ENCODE data around the gene THRSP. TPM values are rescaled to one million over a fixed set of nuclear protein-coding genes. Genes with fewer than 3 reads are reported as not detected.
A peak's percentile ranks its signal among the peaks of the same experiment; 100 is the strongest.
"Not testable (repeated sequence)": the region's sequence is repeated elsewhere in the genome, so short reads cannot be mapped to it uniquely, and the experiment has no call there.

The THRSP gene
- total RNA-seq, 1 experiment from 2014 or later = not detected

DNA sequence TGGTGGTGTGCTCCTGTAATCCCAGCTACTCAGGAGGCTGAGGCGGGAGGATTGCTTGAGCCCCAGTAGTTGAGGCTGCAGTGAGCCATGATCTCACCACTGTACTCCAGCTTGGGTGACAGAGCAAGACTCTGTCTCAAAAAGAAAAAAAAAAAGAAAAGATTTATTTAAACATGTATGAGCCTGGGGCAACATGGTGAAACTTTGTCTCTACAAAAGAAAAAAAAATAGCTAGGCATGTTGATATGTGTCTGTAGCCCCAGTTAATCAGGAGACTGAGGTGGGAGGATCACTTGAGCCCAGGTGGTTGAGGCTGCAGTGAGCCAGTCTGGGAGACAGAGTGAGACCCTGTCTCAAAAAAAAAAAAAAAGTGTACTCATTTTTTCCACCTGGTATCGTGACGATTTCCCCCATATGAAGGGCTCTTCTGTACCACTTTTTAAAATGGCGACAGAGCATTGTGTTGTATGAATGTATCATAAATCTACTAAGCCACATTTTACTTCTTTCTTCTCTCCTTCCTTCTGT, 24.2 kb upstream of the THRSP start:
- CTCF ChIA-PET = interaction anchor here (0.7 to 1.8 kb wide), 5 partner anchors 8 to 884 kb away, joined by 3 to 4 read pairs (median 3); partner anchors contain the start of gene INTS4
- TF ChIP-seq, protein P1, sequence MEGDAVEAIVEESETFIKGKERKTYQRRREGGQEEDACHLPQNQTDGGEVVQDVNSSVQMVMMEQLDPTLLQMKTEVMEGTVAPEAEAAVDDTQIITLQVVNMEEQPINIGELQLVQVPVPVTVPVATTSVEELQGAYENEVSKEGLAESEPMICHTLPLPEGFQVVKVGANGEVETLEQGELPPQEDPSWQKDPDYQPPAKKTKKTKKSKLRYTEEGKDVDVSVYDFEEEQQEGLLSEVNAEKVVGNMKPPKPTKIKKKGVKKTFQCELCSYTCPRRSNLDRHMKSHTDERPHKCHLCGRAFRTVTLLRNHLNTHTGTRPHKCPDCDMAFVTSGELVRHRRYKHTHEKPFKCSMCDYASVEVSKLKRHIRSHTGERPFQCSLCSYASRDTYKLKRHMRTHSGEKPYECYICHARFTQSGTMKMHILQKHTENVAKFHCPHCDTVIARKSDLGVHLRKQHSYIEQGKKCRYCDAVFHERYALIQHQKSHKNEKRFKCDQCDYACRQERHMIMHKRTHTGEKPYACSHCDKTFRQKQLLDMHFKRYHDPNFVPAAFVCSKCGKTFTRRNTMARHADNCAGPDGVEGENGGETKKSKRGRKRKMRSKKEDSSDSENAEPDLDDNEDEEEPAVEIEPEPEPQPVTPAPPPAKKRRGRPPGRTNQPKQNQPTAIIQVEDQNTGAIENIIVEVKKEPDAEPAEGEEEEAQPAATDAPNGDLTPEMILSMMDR (IDR thresholded peaks at IDR 0.05; ENCODE audit: unreplicated experiment) = no peak
- no TSS peak for BruUV-seq (replicated peaks)
- peak; percentile 38 for DNase-seq (ENCODE audit: unreplicated experiment)
- no peak overlapping the region for H3K4me3 Mint-ChIP-seq (ENCODE audit: unreplicated experiment)
- no peaks in the 10 kb centered on the region for H3K9me3 Mint-ChIP-seq (ENCODE audit: unreplicated experiment)
- no peaks in the 10 kb centered on the region for H3K27me3 Mint-ChIP-seq (ENCODE audit: insufficient read depth, unreplicated experiment)
- intact Hi-C loops (cut with micrococcal nuclease) = no loop called here
- no peaks in the 10 kb centered on the region for H3K36me3 Mint-ChIP-seq (ENCODE audit: insufficient read depth, unreplicated experiment)
- peak overlapping the region; percentile 99 for H3K27ac Mint-ChIP-seq (ENCODE audit: low read depth, unreplicated experiment)
- peaks cover 21% of the 10 kb centered on the region for H3K4me1 Mint-ChIP-seq (ENCODE audit: insufficient read depth, unreplicated experiment)
- POLR2A ChIA-PET = interaction anchor here (0.9 to 2.0 kb wide), 4 partner anchors 19 to 402 kb away, joined by 3 to 8 read pairs (median 4); partner anchors contain the start of genes INTS4 and NDUFC2

DNA sequence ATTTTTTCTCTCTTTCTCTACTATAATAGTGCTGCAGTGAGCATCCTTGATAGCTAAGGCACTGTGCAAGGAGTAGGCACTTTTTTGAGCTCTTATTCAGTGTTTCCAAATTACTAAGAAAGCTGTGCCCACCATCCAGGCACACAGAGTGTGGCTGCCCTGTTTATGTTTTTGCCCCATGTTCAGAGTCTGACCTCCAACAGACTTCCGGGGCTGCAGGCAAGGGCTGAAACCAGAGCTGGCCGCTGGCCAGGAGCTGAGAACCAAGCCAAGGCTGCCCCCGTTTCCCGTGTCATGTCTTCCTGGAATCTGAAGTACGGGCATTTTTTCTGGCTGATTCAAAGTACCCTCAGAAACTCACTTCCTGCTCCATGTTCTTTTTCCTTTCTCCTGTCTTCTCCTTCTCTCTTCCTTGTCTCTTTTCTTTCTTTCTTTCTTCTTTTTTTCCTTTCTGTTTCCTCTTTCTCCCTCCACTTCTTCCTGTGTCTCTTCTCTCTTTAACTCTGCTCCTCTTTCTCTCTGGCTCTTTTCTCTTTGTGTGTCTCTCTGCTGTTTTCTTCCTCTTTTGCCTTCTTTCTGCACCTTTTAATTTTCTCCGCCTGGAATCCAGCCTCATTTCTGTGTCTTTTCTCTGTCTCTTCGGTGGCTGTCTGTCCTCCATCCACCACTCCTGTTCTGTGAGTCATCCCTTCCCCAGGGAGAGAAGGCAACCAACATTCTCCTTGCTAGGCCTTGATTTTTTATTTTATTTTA, 23.6 kb upstream of the THRSP start:
- H3K36me3 Mint-ChIP-seq (ENCODE audit: insufficient read depth, unreplicated experiment) = no peaks in the 10 kb centered on the region
- ChIA-PET POLR2A (interaction anchor here (0.7 to 2.0 kb wide), 8 partner anchors 8 to 403 kb away, joined by 3 to 8 read pairs (median 4); partner anchors contain the start of genes INTS4 and NDUFC2), CTCF (interaction anchor here (0.7 to 1.8 kb wide), 4 partner anchors 8 to 45 kb away, joined by 3 to 4 read pairs (median 4); partner anchors contain the start of gene INTS4)
- peak overlapping the region; percentile 68 for H3K4me3 Mint-ChIP-seq (ENCODE audit: unreplicated experiment)
- intact Hi-C loops (cut with micrococcal nuclease) = no loop called here
- TSS peak; percentile 71 for BruUV-seq (replicated peaks)
- peak overlapping the region; percentile 99 for H3K27ac Mint-ChIP-seq (ENCODE audit: low read depth, unreplicated experiment)
- peak; percentile 92 for DNase-seq (ENCODE audit: unreplicated experiment)
- H3K9me3 Mint-ChIP-seq (ENCODE audit: unreplicated experiment) = no peaks in the 10 kb centered on the region
- TF ChIP-seq, protein P1 (IDR thresholded peaks at IDR 0.05; ENCODE audit: unreplicated experiment) = no peak
- H3K27me3 Mint-ChIP-seq (ENCODE audit: insufficient read depth, unreplicated experiment) = no peaks in the 10 kb centered on the region
- H3K4me1 Mint-ChIP-seq (ENCODE audit: insufficient read depth, unreplicated experiment) = peaks cover 18% of the 10 kb centered on the region

DNA sequence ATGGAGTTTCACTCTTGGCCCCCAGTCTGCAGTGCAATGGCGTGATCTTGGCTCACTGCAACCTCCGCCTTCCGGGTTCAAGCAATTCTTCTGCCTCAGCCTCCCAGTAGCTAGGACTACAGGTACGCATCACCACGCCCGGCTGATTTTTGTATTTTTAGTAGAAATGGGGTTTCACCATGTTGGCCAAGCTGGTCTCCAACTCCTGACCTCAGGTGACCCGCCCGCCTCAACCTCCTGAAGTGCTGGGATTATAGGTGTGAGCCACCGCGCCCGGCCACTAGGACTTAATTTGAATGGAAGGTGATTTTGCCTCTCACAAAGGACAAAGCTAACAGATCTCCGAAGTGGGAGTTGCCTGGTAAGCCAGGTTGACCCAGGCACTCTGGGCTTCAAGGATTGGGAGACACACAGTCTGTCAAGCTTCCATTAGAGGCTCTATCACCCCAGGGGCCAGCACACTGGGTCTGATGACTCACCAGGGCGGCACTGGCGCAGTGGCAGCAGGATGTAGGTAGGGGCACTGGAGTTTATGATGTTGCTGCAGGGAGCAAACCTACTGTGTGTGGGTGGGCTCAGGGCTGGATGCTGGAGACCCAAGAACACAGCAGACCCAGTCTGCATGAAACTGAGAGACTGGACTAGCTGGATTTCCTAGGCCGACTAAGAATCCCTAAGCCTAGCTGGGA, 22.8 kb upstream of the THRSP start:
- BruUV-seq (replicated peaks) = no TSS peak
- POLR2A ChIA-PET = interaction anchor here (0.6 to 2.0 kb wide), 8 partner anchors 9 to 226 kb away, joined by 3 to 8 read pairs (median 3); partner anchors contain the start of gene INTS4
- DNase-seq (ENCODE audit: unreplicated experiment) = peak; percentile 43
- peak overlapping the region; percentile 68 for H3K4me3 Mint-ChIP-seq (ENCODE audit: unreplicated experiment)
- TF ChIP-seq, protein P1 (IDR thresholded peaks at IDR 0.05; ENCODE audit: unreplicated experiment) = peak; percentile 9
- H3K27ac Mint-ChIP-seq (ENCODE audit: low read depth, unreplicated experiment) = peak overlapping the region; percentile 99
- no peaks in the 10 kb centered on the region for H3K9me3 Mint-ChIP-seq (ENCODE audit: unreplicated experiment)
- no peaks in the 10 kb centered on the region for H3K36me3 Mint-ChIP-seq (ENCODE audit: insufficient read depth, unreplicated experiment)
- intact Hi-C loops (cut with micrococcal nuclease) = no loop called here
- H3K27me3 Mint-ChIP-seq (ENCODE audit: insufficient read depth, unreplicated experiment) = no peaks in the 10 kb centered on the region
- CTCF ChIA-PET = interaction anchor here (0.9 to 1.8 kb wide), 4 partner anchors 20 to 46 kb away, joined by 4 to 6 read pairs (median 4); partner anchors contain the start of gene INTS4
- H3K4me1 Mint-ChIP-seq (ENCODE audit: insufficient read depth, unreplicated experiment) = peaks cover 18% of the 10 kb centered on the region

DNA sequence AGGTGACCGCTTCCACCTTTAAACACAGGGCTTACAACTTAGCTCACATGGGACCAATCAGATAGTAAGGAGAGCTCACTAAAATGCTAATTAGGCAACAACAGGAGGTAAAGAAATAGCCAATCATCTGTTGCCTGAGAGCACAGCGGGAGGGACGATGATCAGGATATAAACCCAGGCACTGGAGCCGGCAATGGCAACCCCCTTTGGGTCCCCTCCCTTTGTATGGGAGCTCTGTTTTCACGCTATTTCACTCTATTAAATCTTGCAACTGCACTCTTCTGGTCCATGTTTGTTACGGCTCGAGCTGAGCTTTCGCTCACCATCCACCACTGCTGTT, 22.3 kb upstream of the THRSP start:
- H3K4me3 Mint-ChIP-seq (ENCODE audit: unreplicated experiment); intact Hi-C loops (cut with micrococcal nuclease); DNase-seq (ENCODE audit: unreplicated experiment); BruUV-seq (replicated peaks); H3K27me3 Mint-ChIP-seq (ENCODE audit: insufficient read depth, unreplicated experiment); H3K9me3 Mint-ChIP-seq (ENCODE audit: unreplicated experiment); H3K36me3 Mint-ChIP-seq (ENCODE audit: insufficient read depth, unreplicated experiment): not testable (repeated sequence)
- CTCF ChIA-PET = interaction anchor here (0.9 to 1.3 kb wide), 2 partner anchors 20 to 47 kb away, joined by 5 to 6 read pairs; partner anchors contain the start of gene INTS4
- peak overlapping the region; percentile 99 for H3K27ac Mint-ChIP-seq (ENCODE audit: low read depth, unreplicated experiment)
- peaks cover 21% of the 10 kb centered on the region for H3K4me1 Mint-ChIP-seq (ENCODE audit: insufficient read depth, unreplicated experiment)
- POLR2A ChIA-PET = interaction anchor here (0.6 to 1.7 kb wide), 4 partner anchors 10 to 226 kb away, joined by 3 read pairs; no protein-coding TSS in a partner anchor

Data from MCF 10A (cell line).